HG02973 (cell line): ENCODE measurements around the gene NACC1.

Source experiments
- ATAC-seq: cut with Tn5 transposase; IDR thresholded peaks from one replicate; pipeline ENCODE4 v1.9.1; 2021; ENCODE audit warnings: moderate library complexity; ENCODE audit not compliant: unreplicated experiment

The NACC1 gene

DNA sequence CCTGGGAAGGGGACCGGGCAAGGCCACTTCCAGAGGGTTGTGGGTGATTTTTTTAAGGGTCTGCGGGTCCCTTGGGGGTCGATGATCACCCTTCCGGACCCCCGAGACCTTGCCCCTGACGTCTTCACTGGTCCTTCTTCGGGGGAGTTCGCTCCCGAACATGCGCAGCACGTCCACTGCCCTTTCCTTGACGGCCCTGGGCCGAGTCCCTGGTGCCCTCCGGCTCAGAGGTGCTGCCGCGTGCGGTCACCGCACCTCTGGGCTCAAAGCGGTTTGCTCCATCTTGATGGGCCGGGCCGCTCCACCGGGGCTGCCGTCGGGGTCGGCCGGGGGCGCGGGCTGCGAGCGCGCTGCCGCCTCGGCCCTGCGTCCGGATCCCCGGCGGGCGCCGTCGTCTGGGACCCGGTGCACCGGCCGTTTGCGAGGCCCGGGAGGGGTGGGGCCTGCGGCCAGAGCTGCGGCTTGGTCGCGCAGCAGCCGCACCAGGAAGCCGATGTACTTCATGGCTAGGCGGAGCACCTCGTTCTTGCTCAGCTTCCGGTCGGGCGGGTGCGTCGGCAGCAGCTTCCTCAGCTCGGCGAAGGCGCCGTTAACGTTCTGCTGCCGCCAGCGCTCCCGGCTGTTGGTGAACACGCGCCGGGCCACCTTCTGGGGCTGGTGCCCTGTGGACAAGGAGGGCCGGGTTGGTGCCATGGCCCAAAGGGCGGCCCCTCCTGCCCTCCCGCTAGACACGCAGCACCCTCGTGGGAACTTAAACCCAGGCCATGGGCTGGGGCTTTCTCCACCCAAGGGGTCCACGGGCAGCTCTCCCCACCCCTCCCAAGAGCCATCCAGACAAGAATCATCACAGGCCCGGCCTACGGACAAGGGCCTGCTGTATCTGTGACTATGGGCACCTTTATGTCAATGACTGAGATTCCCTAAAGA is 18.7 kb upstream of the NACC1 start:
- no peak for ATAC-seq

DNA sequence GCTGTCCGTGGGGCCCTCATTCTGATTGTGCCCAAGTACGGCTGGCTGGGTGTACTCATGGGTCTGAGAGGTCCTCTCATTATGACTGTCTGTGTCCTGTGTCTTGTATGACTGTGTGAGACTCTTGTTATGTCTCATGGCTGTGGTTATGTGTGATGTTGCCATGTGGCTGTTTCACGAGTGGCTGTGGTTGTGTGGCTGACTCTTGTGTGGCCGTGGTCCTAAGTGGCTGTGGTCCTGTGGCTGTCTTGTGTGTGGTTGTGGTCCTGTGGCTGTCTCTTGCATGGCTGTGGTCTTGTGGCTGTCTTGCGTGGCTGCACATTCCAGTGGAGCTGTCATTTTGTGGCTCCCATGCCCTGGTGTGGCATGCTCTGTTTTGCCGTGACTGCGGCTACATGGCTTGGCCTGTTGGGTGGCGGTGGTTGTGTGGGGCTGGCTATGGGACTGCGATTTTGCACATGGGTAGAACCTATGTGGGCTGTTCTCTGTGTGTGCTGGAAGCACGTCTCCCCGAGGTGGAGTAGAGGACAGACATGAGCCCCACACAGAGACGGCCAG is 18.0 kb upstream of the NACC1 start:
- peak; percentile 30 for ATAC-seq

DNA sequence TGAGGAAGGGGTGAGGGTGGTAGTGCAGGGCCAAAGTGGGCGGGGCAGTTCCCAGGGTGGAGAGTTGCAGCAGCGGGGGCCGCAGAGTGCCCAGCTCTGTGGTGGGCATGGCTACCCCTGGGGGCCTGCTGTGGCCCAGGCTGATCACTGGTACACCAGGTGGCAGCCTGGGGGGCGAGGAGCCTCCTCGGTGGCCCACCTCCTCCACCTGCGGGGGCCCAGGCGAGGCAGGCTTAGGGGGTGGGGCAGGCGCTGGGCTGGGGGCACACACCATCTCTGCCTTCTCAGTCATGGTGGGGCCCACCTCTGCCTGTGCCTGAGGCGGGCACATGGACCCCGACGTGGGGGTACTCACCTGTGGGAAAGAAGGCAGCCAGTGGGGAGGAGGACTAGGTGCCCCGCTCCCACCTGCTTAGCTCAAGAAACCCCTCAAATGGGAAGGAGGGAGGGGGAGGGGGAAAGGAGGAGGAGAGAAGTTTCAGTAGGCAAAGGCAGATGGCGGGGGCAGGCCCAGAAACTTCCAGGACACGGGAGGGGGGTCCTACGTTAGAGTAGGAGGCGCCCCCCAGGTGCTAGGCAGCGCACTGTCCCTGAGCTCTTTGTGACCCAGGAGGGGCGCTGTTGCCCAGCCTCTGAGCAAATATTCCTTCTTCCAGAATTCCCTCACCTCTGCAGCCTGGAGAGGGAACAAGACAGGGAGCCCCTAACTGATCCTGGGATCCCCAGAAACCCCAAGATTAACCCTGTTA is 17.0 kb upstream of the NACC1 start:
- no peak for ATAC-seq

DNA sequence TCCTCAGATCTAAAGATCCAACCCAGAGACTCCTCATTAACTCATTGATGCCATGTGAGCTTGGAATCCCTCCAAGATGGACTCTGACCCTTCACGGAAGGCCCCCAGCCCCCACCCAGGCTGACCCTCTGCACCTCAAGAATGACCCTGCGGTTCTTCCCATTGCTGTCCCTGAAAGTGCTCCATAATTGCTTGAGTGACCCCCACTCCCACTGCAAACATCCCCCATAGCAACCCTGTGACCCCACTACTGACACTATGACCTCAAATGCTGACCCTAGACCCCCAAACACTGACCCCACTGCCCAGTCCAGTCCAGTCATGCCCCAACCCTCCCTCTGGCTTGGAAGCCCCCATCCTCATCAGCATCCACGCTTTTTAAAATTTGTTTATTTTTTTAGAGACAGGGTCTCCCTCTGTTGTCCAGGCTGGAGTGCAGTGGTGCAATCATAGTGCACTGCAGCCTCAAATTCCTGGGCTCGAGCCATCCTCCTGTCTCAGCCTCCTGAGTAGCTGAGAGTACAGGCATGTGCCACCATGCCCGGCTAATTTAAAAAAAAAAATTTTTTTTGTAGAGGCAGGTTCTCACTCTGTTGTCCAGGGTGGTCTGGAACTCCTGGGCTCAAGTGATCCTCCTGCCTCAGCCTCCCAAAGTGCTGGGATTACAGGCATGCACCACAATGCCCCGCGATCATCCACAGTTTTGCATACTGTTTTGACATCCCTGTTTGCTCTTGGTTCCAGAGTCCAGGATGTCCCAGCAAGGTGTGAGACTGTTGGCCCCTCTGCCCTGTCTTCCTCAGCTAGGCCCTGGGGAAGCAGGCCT is 16.3 kb upstream of the NACC1 start:
- no peak for ATAC-seq

DNA sequence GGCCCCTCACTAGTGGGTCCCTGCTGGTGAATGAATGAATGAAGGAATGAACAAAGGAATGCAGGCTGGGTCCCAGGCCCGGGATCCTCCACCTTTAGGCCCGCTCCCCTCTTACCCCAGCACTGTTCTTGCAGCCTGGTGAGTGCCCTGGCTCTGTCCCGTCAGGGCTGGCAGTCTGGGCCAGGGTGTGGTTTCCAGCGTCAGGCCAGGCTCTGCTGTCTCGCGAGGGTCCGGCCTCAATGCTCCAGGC is 15.7 kb upstream of the NACC1 start:
- peak; percentile 4 for ATAC-seq

DNA sequence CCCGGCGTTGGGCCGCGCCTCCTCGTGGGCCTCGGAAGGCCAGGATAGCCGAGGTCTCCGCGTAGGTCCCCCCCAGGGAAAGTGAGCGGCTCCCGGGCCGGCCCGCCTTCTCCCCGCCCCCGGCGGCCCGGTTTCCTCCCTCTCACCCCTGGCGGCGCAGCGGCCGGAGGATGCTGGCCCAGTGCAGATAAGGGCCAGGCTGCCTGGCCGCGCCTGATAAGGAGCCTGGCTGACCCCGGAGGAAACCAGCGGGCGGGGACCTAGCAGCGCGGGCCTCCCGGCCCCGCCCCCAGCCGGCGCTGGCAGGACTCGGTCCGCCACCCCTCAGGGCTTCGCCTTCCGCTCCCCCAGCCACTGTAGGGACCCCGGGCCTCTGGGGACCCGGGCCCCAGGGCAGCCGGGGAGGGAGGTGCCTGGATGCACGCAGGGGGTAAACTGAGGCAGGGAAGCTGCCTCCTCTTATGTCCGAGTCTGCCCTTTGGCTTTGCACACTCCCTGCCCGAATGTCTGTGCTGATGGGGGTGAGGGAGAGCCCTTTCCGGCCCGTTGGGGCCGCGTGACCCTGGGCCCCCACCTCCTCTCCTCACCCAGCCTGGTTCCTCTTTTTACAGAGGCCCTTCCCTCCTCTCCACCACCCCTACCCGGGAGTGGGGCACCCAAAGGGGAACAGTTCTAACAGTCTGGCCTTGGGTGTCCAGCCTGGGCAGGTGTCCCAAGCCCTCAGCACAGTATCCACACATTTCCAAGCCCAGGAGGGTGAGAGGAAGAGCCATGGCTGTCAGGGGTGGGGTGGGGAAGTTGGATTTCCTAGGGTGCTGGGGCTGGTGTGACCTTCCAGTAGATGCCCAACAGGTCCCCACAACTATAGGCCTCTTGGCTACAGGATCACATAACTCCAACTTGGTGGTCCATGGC is 15.1 kb upstream of the NACC1 start, which contains the start of gene LYL1:
TSS of gene LYL1 (minus strand) at position 193 of the 915 bp plus-strand sequence. CDS start 1,687 bp downstream, outside the sequence.
- ATAC-seq = peak; percentile 33

DNA sequence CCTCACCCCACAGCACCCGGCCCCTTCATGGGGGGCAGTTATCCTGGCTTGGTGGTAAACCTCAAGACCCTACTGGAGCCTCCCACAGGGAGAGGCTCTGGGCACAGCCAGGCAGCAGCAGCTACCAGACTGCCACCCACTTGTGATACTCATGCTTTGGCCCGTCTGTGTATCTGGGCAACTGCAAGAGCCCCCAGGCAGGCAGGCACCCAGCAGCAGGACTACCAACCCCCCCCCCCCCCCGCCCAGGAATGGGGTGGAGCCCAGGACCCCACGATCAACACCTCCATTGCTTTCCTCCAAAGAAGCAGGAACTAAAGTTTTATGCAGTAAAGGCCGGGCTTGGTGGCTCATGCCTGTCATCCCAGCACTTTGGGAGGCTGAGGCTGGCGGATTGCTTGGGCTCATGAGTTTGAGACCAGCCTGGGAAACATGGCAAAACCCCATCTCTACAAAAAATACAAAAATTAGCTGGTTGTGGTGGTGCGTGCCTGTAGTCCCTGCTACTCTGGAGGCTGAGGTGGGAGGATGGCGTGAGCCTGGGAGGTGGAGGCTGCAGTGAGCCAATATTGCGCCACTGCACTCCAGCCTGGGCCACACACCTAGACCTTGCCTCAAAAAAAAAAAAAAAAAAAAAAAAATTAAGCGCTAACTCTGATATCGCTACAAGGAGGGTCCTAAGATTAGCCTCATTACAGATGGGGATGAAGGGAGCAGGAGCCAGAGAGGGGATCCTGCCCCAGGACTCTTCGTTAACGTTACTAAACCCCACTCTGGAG is 14.3 kb upstream of the NACC1 start:
- ATAC-seq = no peak

DNA sequence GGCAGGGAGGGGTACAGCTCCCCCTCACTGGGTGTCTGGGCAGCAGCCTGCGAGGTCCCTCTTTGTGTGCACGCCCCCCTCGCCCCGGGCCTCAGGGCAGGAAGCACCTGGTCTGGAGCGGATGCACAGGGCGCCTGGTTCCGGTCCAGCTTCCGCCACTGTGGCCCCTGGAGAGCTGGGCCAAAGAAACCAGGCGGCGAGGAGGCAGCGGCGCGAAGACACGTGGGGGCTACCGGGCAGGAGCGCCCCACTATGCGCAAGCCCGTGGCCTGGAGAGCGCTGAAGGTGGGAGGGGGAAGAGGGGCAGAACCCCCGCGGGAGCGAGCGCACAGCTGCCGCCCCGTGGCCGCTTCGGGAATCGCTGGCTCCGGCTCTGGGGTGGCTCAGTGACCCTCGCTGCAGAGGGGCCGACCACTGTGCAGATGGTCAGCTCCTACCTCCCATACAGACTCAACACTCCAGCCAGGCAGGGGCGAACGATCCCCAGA is 13.7 kb upstream of the NACC1 start:
- no peak for ATAC-seq

DNA sequence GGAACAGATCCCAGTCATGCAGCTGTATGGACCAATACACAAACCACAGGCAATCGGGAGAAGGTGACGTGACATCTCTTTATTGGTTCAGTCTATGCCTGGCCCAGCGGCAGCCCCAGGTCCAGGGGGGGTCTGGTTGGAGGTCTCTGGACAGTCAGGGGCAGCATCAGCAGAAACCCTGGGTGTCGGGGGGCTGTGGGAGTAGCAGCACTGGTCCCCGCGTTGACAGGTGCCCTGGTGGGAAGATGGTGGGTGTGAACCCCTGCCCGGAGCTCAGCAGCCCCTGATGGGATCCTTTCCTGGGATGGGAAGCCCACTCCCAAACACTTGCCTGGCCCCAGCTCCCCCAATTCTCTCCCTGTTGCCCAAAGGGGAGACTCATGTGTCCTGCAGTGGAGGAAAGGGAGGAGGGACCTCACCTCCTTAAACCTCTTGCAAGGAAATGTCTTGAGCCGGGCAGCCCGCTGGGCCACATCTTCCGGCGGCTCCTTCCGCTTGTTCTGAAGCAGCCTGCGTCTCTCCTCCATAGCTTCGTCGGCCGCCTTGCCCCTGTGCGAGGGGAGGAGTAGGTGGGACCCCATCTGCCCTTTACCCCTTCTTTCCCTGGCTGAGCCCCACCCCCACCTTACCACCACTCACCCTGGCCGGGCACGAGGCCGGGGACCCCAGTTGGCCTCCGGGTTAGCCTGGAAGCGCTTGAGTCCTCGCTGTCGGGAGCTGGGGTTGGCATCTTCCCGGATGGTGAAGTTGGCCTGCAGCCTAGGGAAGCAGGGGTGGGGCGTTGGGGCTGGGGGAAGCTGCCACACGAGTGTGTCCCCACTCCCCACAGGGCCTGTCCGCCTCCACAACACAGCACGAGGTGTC is 13.0 kb upstream of the NACC1 start:
- ATAC-seq = no peak

DNA sequence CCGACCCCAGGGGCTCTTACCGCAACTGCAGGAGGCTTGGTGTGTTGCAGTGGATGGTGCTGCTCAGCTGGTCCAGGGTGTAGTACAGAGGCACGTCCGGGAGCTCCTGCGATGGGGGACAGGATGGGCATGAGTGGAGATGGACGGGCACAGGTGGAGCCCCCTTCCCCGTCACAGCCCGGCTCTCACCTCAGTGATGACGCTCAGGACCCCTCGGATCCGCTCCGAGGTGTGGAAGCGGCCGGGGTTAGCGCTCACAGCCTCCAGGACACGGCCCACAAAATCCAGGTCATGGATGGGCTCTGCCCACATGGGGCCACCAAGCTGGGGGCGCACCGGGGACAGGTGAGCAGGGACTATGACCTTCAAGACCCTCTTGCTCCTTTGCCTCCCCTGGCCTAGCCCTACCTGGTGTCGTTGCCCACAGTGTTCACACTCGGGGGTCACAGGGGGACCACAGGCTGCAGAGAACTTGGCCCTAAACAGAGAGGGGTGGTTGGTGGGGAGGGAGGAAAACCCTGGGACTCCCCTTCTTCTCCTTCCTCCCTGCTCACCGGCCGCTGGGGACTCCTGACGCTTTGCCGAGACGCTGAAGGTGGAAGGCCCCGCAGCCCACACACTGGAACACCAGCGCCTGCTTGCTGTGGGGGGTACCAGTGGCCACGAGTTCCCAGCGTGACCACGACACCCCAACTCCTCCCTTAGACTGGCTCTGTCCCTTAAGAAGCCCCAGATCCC is 8.5 kb upstream of the NACC1 start:
- no peak for ATAC-seq

DNA sequence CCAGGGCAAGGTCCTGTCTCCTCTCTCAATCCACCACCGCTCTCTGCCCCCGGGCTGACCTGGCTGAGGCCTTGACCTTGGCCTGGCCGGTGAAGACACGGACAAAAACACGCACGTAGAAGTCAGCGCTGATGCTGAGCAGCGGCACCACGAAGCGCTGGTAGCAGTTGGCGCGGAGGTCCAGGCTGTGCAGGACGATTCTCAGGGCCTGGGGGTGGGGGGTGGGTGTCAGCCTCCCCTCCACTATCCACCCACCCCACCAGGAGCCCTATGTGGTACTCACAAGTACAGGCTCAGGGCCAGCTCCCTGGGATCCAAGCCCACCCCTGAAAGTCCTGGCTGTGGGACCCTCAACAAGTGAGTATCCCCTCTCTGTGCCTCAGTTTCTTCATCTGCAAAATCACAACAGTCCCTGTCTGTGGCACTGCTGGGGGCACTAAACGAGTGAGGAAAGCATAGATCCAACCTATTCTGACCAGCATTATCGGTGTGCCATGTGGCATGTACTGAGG is 7.9 kb upstream of the NACC1 start:
- no peak for ATAC-seq

DNA sequence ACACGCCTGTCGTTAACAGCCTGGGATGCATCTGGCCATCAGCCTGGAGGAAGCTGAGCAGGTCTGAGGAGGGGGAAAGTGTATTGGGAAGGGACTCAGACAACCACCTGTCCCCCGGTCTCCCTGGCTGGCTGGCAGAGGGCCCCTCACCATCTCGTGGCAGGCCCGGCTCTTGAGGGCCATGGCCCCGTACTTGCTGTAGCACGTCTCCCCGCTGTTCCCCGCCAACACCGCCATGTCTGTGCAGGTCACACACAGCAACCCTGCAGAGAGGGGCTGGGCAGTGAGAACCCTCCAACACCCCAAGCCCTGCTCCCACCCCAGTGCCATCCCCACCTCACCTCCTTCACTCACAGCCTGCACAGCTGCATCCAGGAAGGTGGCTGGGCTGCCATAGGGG is 5.5 kb upstream of the NACC1 start:
- no peak for ATAC-seq

DNA sequence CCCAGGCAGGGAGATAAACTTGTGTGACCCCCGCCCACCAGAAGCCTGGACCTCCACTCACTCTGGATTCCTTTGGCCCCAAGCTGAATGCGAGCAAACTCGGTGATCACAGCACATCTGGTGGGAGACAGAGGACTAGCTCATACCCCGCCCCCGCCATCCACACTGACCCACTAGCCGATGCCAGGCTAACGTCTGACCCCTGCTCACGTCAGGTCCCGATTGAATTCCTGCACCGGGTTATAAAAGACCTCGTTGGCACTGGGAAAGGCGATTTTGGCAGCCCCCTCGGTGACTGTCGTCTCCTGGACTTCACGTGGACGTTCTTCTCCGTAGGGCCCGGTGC is 2.2 kb upstream of the NACC1 start:
- no peak for ATAC-seq

DNA sequence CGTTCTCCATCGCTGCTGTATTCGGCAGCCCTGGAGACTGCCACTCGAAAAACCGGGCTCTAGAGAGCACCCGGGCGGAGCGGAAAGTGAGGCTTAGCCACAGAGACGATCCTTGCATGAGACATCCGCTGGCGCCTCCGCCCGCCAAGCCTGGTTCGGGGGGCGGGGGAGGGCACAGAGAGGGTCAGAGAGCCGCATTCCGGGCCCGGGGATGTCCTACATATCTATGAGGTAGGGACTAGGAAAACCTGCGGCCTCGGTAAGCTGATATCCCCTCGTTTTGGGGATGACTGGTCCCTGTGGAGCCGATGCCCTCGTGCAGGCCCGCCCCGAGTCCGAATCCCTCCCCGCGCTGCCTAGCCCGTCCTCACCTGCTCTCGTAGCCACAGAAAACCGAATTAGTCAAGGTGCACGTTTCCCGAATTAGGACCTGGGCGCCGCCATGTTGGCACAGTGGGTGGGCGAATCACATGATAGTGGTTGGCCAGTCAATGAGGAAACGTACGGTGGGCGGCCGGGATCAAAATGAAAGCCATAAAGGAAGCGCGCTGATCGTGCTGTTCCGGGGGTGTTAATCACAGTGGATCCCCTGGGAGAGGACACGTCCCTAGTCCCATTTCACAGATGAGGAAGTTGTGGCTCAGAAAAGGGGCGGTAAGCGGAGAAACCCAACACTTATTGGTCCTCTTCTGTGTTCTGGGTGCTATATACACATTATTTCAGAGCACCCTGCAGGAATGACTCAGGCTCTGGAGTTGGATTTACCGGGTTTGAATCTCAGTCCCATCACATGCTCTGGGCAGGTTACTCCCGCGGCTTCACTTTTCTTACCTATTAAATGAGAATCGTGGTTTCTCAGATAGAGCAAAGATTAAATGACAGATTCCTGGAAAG is 1.5 kb upstream of the NACC1 start, which contains the start of gene TRMT1:
TSS of gene TRMT1 (minus strand) at position 459 of the 894 bp plus-strand sequence. CDS start at position 118, 341 bp downstream.
- peak; percentile 44 for ATAC-seq

DNA sequence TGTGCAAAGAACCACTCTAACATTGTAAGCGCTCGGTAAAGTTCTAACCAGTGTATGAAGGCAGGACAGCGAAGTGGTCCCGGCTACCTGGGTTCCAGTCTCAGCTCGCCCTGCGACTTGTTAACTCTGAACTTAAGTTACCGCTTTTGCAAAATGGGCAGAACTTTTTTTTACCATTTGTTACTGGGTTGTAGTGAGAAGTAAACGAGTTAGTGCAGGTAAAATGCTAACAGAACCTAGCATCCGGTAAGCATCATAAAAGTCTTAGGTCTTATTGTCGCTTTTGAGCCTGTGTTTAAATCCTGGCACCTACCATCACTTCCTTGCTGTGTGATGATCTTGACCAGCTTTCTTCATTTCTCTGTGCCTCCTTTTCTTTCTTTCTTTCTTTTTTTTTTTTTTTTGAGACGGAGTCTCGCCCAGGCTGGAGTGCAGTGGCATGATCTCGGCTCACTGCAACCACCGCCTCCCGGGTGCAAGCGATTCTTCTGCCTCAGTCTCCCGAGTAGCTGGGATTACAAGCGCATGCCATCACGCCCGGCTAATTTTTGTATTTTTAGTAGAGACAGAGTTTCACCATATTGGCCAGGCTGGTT is 790 bp upstream of the NACC1 start:
- no peak for ATAC-seq
